HepG2 (cell line): Measurements from ENCODE around the gene NEU1. TPM values are rescaled to one million over a fixed set of nuclear protein-coding genes. Genes with fewer than 3 reads are reported as not detected.

Source experiments
- ARID2 ChIP-seq: sonication (generic); formaldehyde crosslinking; IDR thresholded peaks from 2 replicates; pipeline ENCODE4 v1.8.1; 2022; ENCODE audit warnings: mild to moderate bottlenecking, missing genetic modification reagents, borderline replicate concordance
- CEBPB ChIP-seq: IDR thresholded peaks from 2 replicates; pipeline ENCODE4 v1.6.1; 2011; ENCODE audit warnings: low read depth, low read length, improper control_type of control experiment, borderline replicate concordance
- GLMP ChIP-seq: sonication (generic); formaldehyde crosslinking; IDR thresholded peaks from 2 replicates; pipeline ENCODE4 v1.9.0; 2021; ENCODE audit warnings: missing genetic modification reagents, mild to moderate bottlenecking, borderline replicate concordance
- HMG20A ChIP-seq: IDR thresholded peaks from 2 replicates; pipeline ENCODE4 v1.6.1; 2016; ENCODE audit warnings: borderline replicate concordance
- IKZF1 ChIP-seq: fragments of 450-650 bp; IDR thresholded peaks from 2 replicates; pipeline ENCODE4 v1.7.1; 2016
- KDM1A ChIP-seq: IDR thresholded peaks from 2 replicates; pipeline ENCODE4 v1.6.1; 2016; ENCODE audit warnings: missing compliant biosample characterization
- KDM3A ChIP-seq: IDR thresholded peaks from 2 replicates; pipeline ENCODE4 v1.6.1; 2018; ENCODE audit warnings: low read depth, missing compliant biosample characterization
- MATR3 ChIP-seq: sonication (generic); formaldehyde crosslinking; IDR thresholded peaks from 2 replicates; pipeline ENCODE4 v1.4.0; 2020; ENCODE audit warnings: missing genetic modification reagents
- MAZ ChIP-seq, 2 experiments: sonication (generic) in 1 of 2; formaldehyde crosslinking in 1 of 2; IDR thresholded peaks; 2 replicates each; pipeline versions ENCODE4 v1.5.0 to v1.6.1; 2012 to 2020; ENCODE audit warnings: low read depth in 2 of 2, mild to moderate bottlenecking in 2 of 2, borderline replicate concordance in 1 of 2, improper control_type of control experiment in 1 of 2, low read length in 1 of 2, missing genetic modification reagents in 1 of 2, moderate library complexity in 1 of 2
- MEIS2 ChIP-seq: sonication (generic); formaldehyde crosslinking; IDR thresholded peaks from 2 replicates; pipeline ENCODE4 v1.9.0; 2021; ENCODE audit warnings: mild to moderate bottlenecking, missing genetic modification reagents
- MYNN ChIP-seq: sonication (generic); formaldehyde crosslinking; IDR thresholded peaks from 2 replicates; pipeline ENCODE4 v1.4.0; 2020; ENCODE audit warnings: mild to moderate bottlenecking, low read depth, missing genetic modification reagents
- MZF1 ChIP-seq: sonication (generic); formaldehyde crosslinking; IDR thresholded peaks from 2 replicates; pipeline ENCODE4 v1.8.1; 2023; ENCODE audit warnings: mild to moderate bottlenecking, missing genetic modification reagents, borderline replicate concordance
- ONECUT2 ChIP-seq: sonication (generic); formaldehyde crosslinking; IDR thresholded peaks from 2 replicates; pipeline ENCODE4 v1.4.0; 2020; ENCODE audit warnings: missing genetic modification reagents
- PRDM10 ChIP-seq: sonication (generic); formaldehyde crosslinking; IDR thresholded peaks from 2 replicates; pipeline ENCODE4 v1.4.0; 2020; ENCODE audit warnings: low read depth, missing genetic modification reagents
- PTBP1 ChIP-seq: fragments of 200-400 bp; formaldehyde crosslinking; IDR thresholded peaks from 2 replicates; pipeline ENCODE4 v1.6.1; 2018; ENCODE audit warnings: low read length, low read depth; ENCODE audit not compliant: poor library complexity, severe bottlenecking
- RFX5 ChIP-seq: IDR thresholded peaks from 2 replicates; pipeline ENCODE4 v1.6.1; 2011; ENCODE audit warnings: low read depth, low read length, improper control_type of control experiment
- SOX13 ChIP-seq, 3 experiments: fragments of 450-650 bp in 1 of 3; sonication (generic) in 1 of 3; formaldehyde crosslinking in 1 of 3; IDR thresholded peaks in 2 of 3; conservative IDR thresholded peaks in 1 of 3; 2 replicates each; pipeline versions ENCODE4 v1.5.0 to v1.6.1; 2016 to 2020; ENCODE audit warnings: antibody characterized with exemption in 1 of 3, mild to moderate bottlenecking in 1 of 3, missing compliant biosample characterization in 1 of 3, missing genetic modification reagents in 1 of 3, moderate library complexity in 1 of 3
- TCF12 ChIP-seq, 2 experiments: fragments of 450-650 bp in 1 of 2; sonication (generic) in 1 of 2; formaldehyde crosslinking in 1 of 2; IDR thresholded peaks; 2 replicates each; pipeline versions ENCODE4 v1.6.1 to v1.8.0; 2017 to 2022; ENCODE audit warnings: antibody characterized with exemption in 1 of 2, mild to moderate bottlenecking in 1 of 2, missing genetic modification reagents in 1 of 2, moderate library complexity in 1 of 2
- TMF1 ChIP-seq: sonication (generic); formaldehyde crosslinking; IDR thresholded peaks from 2 replicates; pipeline ENCODE4 v1.8.1; 2022; ENCODE audit warnings: low read depth, missing genetic modification reagents
- TOE1 ChIP-seq: sonication (generic); formaldehyde crosslinking; IDR thresholded peaks from 2 replicates; pipeline ENCODE4 v1.4.0; 2020; ENCODE audit warnings: mild to moderate bottlenecking, missing genetic modification reagents
- ZNF333 ChIP-seq: sonication (generic); formaldehyde crosslinking; IDR thresholded peaks from 2 replicates; pipeline ENCODE4 v1.4.0; 2020; ENCODE audit warnings: mild to moderate bottlenecking, missing genetic modification reagents, borderline replicate concordance
- ZNF549 ChIP-seq: sonication (generic); formaldehyde crosslinking; IDR thresholded peaks from 2 replicates; pipeline ENCODE4 v1.5.0; 2020; ENCODE audit warnings: missing genetic modification reagents
- ZNF772 ChIP-seq: sonication (generic); formaldehyde crosslinking; IDR thresholded peaks from 2 replicates; pipeline ENCODE4 v1.5.0; 2020; ENCODE audit warnings: mild to moderate bottlenecking, missing genetic modification reagents
- ZNF775 ChIP-seq: sonication (generic); formaldehyde crosslinking; IDR thresholded peaks from 2 replicates; pipeline ENCODE4 v1.4.0; 2020; ENCODE audit warnings: missing genetic modification reagents, mild to moderate bottlenecking, moderate library complexity, borderline replicate concordance
- polyA plus RNA-seq, 8 experiments: library from polyadenylated mRNA; depleted of rRNA in 3 of 8; stranded (reverse) in 7 of 8; unstranded in 1 of 8; fragments of >200 nt; fragmentation: Illumina TruSeq in 4 of 8; extraction: Trizol in 4 of 8; gene quantifications; 2 replicates each; pipeline versions ENCODE4 v1.2.1 to v1.2.3, GENCODE V29; 2011 to 2016; ENCODE audit warnings: low read depth in 4 of 8, missing spikeins in 1 of 8, mixed read lengths in 1 of 8; ENCODE audit not compliant: insufficient read depth in 1 of 8
- total RNA-seq, 5 experiments: library from RNA; depleted of rRNA; stranded (reverse); fragments of >200 nt; fragmentation: Illumina TruSeq; extraction: Trizol; gene quantifications; 2 replicates each; pipeline ENCODE4 v1.2.3, GENCODE V29; 2016; ENCODE audit warnings: low read depth in 1 of 5

Gene NEU1
- total and polyA plus RNA-seq, 2 of the 13 experiments (the other 11 are each of a cell fraction or from before 2014, with no cell fraction given): 215 to 297 TPM

DNA sequence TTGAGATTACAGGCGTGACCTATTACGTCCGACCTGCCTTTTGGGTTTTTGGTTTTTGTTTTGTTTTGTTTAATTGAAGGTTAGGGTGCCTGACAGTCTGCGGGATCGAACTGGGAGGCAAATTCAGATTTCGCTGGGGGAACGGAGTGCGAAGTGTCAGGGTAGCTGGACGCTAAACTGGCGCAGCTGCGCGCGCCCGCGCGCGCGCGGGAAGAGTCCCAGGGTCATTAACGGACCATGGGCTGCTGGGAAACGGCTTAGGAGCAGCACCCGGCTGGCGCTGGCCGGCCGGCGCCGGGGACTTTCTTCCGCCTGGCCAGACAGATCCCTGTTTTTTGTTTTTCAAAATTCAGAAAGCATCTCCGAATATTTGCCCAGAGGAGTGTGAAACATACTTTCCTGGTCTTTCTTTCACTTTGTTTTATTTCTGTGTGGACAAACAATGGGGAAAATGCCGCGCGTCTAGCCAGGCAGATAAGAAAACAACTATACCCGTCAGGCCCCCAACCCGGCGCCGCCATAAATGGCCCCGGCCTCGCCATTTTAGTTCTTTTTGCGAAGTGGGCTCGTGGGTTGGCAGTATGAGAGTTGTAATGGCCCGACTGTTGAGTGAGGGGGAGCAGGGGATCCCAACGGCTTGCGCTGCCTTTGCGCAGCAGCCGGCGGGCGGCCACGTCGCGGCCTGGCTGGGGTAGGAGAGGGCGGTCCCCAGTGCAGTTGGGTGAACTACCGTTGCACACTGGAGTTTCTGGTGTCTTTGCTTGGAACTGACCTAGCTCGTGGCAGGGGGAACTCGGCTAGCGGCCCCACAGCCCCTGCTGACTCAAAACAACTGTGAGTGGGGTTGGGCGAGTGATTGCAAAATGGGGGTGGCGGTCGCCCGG lies 28.0 kb downstream of the NEU1 start (continued):
- no peak for TF ChIP-seq TCF12 (IDR thresholded peaks at IDR 0.05)
- 0 out of 2 replicates have a peak, but pooled peaks have one; percentile 6 for TF ChIP-seq TCF12 (CRISPR knock-in tag; IDR thresholded peaks at IDR 0.05)
- TF ChIP-seq PTBP1: peak; percentile 91
- TF ChIP-seq CEBPB: no peak
- peak; percentile 36; the same call in 1 of the 2 replicates for TF ChIP-seq ONECUT2
- TF ChIP-seq KDM3A (CRISPR knock-in tag): peak; percentile 81
- peak; percentile 73; the same call in 1 of the 2 replicates for TF ChIP-seq ZNF772 (CRISPR knock-in tag)
- TF ChIP-seq KDM1A: no peak
- TF ChIP-seq RFX5: no peak
- TF ChIP-seq ZNF333 (CRISPR knock-in tag): peak; percentile 15; the same call in 1 of the 2 replicates
- no peak; the same call in 1 of the 2 replicates for TF ChIP-seq MYNN (CRISPR knock-in tag)
- no peak for TF ChIP-seq GLMP (CRISPR knock-in tag)
- TF ChIP-seq IKZF1: no peak
- peak; percentile 17 for TF ChIP-seq MEIS2 (CRISPR knock-in tag)
- no peak for TF ChIP-seq MATR3 (CRISPR knock-in tag)
- no peak for TF ChIP-seq SOX13 (IDR thresholded peaks at IDR 0.05)
- peak; percentile 34 to 74; a peak in 1 of 4 replicates for TF ChIP-seq SOX13 (CRISPR knock-in tag; conservative IDR thresholded peaks at IDR 0.05 in 1 of 2, IDR thresholded peaks at IDR 0.05 in 1 of 2)
- 0 out of 2 replicates have a peak, but pooled peaks have one; percentile 4 for TF ChIP-seq MAZ (IDR thresholded peaks at IDR 0.05; ENCODE audit: borderline replicate concordance, low read depth, low read length)
- TF ChIP-seq MAZ (CRISPR knock-in tag; IDR thresholded peaks at IDR 0.05; ENCODE audit: low read depth): peak; percentile 70
- TF ChIP-seq ZNF549 (CRISPR knock-in tag): no peak
- TF ChIP-seq ARID2 (CRISPR knock-in tag): peak; percentile 80; the same call in 1 of the 2 replicates
- TF ChIP-seq TMF1 (CRISPR knock-in tag): 0 out of 2 replicates have a peak, but pooled peaks have one; percentile 56
- peak; percentile 38; the same call in 1 of the 2 replicates for TF ChIP-seq HMG20A (CRISPR knock-in tag)
- TF ChIP-seq ZNF775 (CRISPR knock-in tag): peak; percentile 48; the same call in 1 of the 2 replicates
- TF ChIP-seq PRDM10: 0 out of 2 replicates have a peak, but pooled peaks have one; percentile 32
- 0 out of 2 replicates have a peak, but pooled peaks have one; percentile 62 for TF ChIP-seq MZF1 (CRISPR knock-in tag)
- TF ChIP-seq TOE1 (CRISPR knock-in tag): peak; percentile 85
